Measurements from ENCODE around the gene PPP2R5D.

Gene PPP2R5D

GRCh38 chr6:42968126-42968701 is 16.2 kb upstream of the PPP2R5D start:
- Histone ChIP-seq H3K4me2 (ENCODE audit: insufficient read depth, low read length, poor library complexity, severe bottlenecking) (no peak overlapping the region), H3K4me1 (ENCODE audit: control insufficient read depth in 2 of 2, insufficient read depth in 1 of 2, low read depth in 1 of 2, low read length in 2 of 2) (peaks cover 0 to 3% of the 10 kb centered on the region in 2 donors), H3K79me1 (ENCODE audit: low read depth, low read length) (no peaks in the 10 kb centered on the region), H3K23ac (ENCODE audit: low read depth, low read length, poor library complexity) (peak overlapping the region; percentile 49), H2AK5ac (ENCODE audit: low read depth, low read length) (no peak overlapping the region), H3K9me3 (replicated peaks in 1 of 2; ENCODE audit: control insufficient read depth in 2 of 2, insufficient read depth in 1 of 2, low read depth in 1 of 2, low read length in 2 of 2) (no peaks in the 10 kb centered on the region), H4K8ac (ENCODE audit: low read depth, low read length) (peak overlapping the region; percentile 6), H4K91ac (ENCODE audit: low read depth, low read length, poor library complexity) (no peak overlapping the region), H2AFZ (ENCODE audit: low read length) (no peak overlapping the region), H3K27me3 (ENCODE audit: control insufficient read depth in 3 of 3, insufficient read depth in 3 of 3, low read depth in 1 of 3, low read length in 3 of 3) (no peaks in the 10 kb centered on the region), H3K4ac (ENCODE audit: low read length) (no peak overlapping the region), H2BK5ac (ENCODE audit: low read length) (no peak overlapping the region), H3K18ac (ENCODE audit: low read length) (no peak overlapping the region), H3K14ac (ENCODE audit: low read length) (no peak overlapping the region), H3K27ac (replicated peaks; ENCODE audit: low read length) (no peak overlapping the region), H3K9ac (ENCODE audit: low read depth, low read length, poor library complexity) (no peak overlapping the region), H3K4me3 (ENCODE audit: low read length in 2 of 2) (no peak overlapping the region), H2BK12ac (ENCODE audit: low read length) (no peak overlapping the region), H2BK120ac (ENCODE audit: low read depth, low read length) (no peak overlapping the region), H3K36me3 (replicated peaks in 1 of 2; ENCODE audit: control insufficient read depth in 2 of 2, insufficient read depth in 2 of 2, low read length in 2 of 2) (peaks cover 8 to 40% of the 10 kb centered on the region in 2 donors), H2BK15ac (ENCODE audit: low read length) (no peak overlapping the region)
- WGBS, 2 donors (ENCODE audit: extremely low coverage in 2 of 2, insufficient read length in 2 of 2, insufficient replicate concordance in 1 of 2) = no CpG with 5 or more reads among the region's 12 CpGs
- no peak for DNase-seq (ENCODE audit: low spot score)

GRCh38 chr6:42968783-42969182 is 15.6 kb upstream of the PPP2R5D start:
- H2AFZ ChIP-seq (ENCODE audit: low read length) = no peak overlapping the region
- peaks cover 2% of the 10 kb centered on the region for H3K79me1 ChIP-seq (ENCODE audit: low read depth, low read length)

GRCh38 chr6:42969431-42969830 is 14.9 kb upstream of the PPP2R5D start:
- H3K27me3 ChIP-seq (ENCODE audit: control insufficient read depth in 3 of 3, insufficient read depth in 3 of 3, low read depth in 1 of 3, low read length in 3 of 3) = no peaks in the 10 kb centered on the region
- no peak overlapping the region for H4K8ac ChIP-seq (ENCODE audit: low read depth, low read length)
- no peak overlapping the region for H2AK5ac ChIP-seq (ENCODE audit: low read depth, low read length)
- no peak for DNase-seq (ENCODE audit: low spot score)
- H2BK12ac ChIP-seq (ENCODE audit: low read length) = no peak overlapping the region
- H3K4me2 ChIP-seq (ENCODE audit: insufficient read depth, low read length, poor library complexity, severe bottlenecking) = no peak overlapping the region
- H2BK5ac ChIP-seq (ENCODE audit: low read length) = no peak overlapping the region
- H3K79me1 ChIP-seq (ENCODE audit: low read depth, low read length) = peaks cover 2% of the 10 kb centered on the region
- no peak overlapping the region for H2BK120ac ChIP-seq (ENCODE audit: low read depth, low read length)
- peaks cover 8 to 39% of the 10 kb centered on the region in 2 donors for H3K36me3 ChIP-seq (replicated peaks in 1 of 2; ENCODE audit: control insufficient read depth in 2 of 2, insufficient read depth in 2 of 2, low read length in 2 of 2)
- no peak overlapping the region for H3K23ac ChIP-seq (ENCODE audit: low read depth, low read length, poor library complexity)
- H2AFZ ChIP-seq (ENCODE audit: low read length) = no peak overlapping the region
- H3K9me3 ChIP-seq (replicated peaks in 1 of 2; ENCODE audit: control insufficient read depth in 2 of 2, insufficient read depth in 1 of 2, low read depth in 1 of 2, low read length in 2 of 2) = no peaks in the 10 kb centered on the region
- no CpG with 5 or more reads among the region's 2 CpGs for WGBS, 2 donors (ENCODE audit: extremely low coverage in 2 of 2, insufficient read length in 2 of 2, insufficient replicate concordance in 1 of 2)
- H3K4me3 ChIP-seq (ENCODE audit: low read length in 2 of 2) = no peak overlapping the region
- no peak overlapping the region for H3K27ac ChIP-seq (replicated peaks; ENCODE audit: low read length)
- H3K4me1 ChIP-seq (ENCODE audit: control insufficient read depth in 2 of 2, insufficient read depth in 1 of 2, low read depth in 1 of 2, low read length in 2 of 2) = no peaks in the 10 kb centered on the region
- no peak overlapping the region for H3K9ac ChIP-seq (ENCODE audit: low read depth, low read length, poor library complexity)
- H3K4ac ChIP-seq (ENCODE audit: low read length) = no peak overlapping the region
- no peak overlapping the region for H3K18ac ChIP-seq (ENCODE audit: low read length)
- H4K91ac ChIP-seq (ENCODE audit: low read depth, low read length, poor library complexity) = no peak overlapping the region
- H2BK15ac ChIP-seq (ENCODE audit: low read length) = no peak overlapping the region
- H3K14ac ChIP-seq (ENCODE audit: low read length) = no peak overlapping the region

More at GRCh38 chr6:42968783-42969182, 15.6 kb upstream of the PPP2R5D start:
- no peak overlapping the region for H4K8ac ChIP-seq (ENCODE audit: low read depth, low read length)
- no peaks in the 10 kb centered on the region for H3K27me3 ChIP-seq (ENCODE audit: control insufficient read depth in 3 of 3, insufficient read depth in 3 of 3, low read depth in 1 of 3, low read length in 3 of 3)
- no peak overlapping the region for H2BK120ac ChIP-seq (ENCODE audit: low read depth, low read length)
- WGBS, 2 donors (ENCODE audit: extremely low coverage in 2 of 2, insufficient read length in 2 of 2, insufficient replicate concordance in 1 of 2) = no CpG with 5 or more reads among the region's 4 CpGs
- H2AK5ac ChIP-seq (ENCODE audit: low read depth, low read length) = no peak overlapping the region
- peaks cover 8 to 42% of the 10 kb centered on the region in 2 donors for H3K36me3 ChIP-seq (replicated peaks in 1 of 2; ENCODE audit: control insufficient read depth in 2 of 2, insufficient read depth in 2 of 2, low read length in 2 of 2)
- H3K18ac ChIP-seq (ENCODE audit: low read length) = no peak overlapping the region
- no peak overlapping the region for H2BK12ac ChIP-seq (ENCODE audit: low read length)
- no peak overlapping the region for H3K4me3 ChIP-seq (ENCODE audit: low read length in 2 of 2)
- DNase-seq (ENCODE audit: low spot score) = no peak
- H3K9me3 ChIP-seq (replicated peaks in 1 of 2; ENCODE audit: control insufficient read depth in 2 of 2, insufficient read depth in 1 of 2, low read depth in 1 of 2, low read length in 2 of 2) = no peaks in the 10 kb centered on the region
- no peak overlapping the region for H4K91ac ChIP-seq (ENCODE audit: low read depth, low read length, poor library complexity)
- no peak overlapping the region for H2BK15ac ChIP-seq (ENCODE audit: low read length)
- H3K4me1 ChIP-seq (ENCODE audit: control insufficient read depth in 2 of 2, insufficient read depth in 1 of 2, low read depth in 1 of 2, low read length in 2 of 2) = peaks cover 0 to 3% of the 10 kb centered on the region in 2 donors
- no peak overlapping the region for H3K9ac ChIP-seq (ENCODE audit: low read depth, low read length, poor library complexity)
- H2BK5ac ChIP-seq (ENCODE audit: low read length) = no peak overlapping the region
- H3K27ac ChIP-seq (replicated peaks; ENCODE audit: low read length) = no peak overlapping the region
- no peak overlapping the region for H3K4ac ChIP-seq (ENCODE audit: low read length)
- H3K14ac ChIP-seq (ENCODE audit: low read length) = no peak overlapping the region
- H3K4me2 ChIP-seq (ENCODE audit: insufficient read depth, low read length, poor library complexity, severe bottlenecking) = no peak overlapping the region
- H3K23ac ChIP-seq (ENCODE audit: low read depth, low read length, poor library complexity) = no peak overlapping the region

- Histone ChIP-seq H3K27ac (replicated peaks; ENCODE audit: low read length) (no peak overlapping the region), H2BK120ac (ENCODE audit: low read depth, low read length) (no peak overlapping the region), H2BK5ac (ENCODE audit: low read length) (no peak overlapping the region), H3K27me3 (ENCODE audit: control insufficient read depth in 3 of 3, insufficient read depth in 3 of 3, low read depth in 1 of 3, low read length in 3 of 3) (no peaks in the 10 kb centered on the region), H3K9ac (ENCODE audit: low read depth, low read length, poor library complexity) (no peak overlapping the region), H2BK12ac (ENCODE audit: low read length) (no peak overlapping the region), H3K4me2 (ENCODE audit: insufficient read depth, low read length, poor library complexity, severe bottlenecking) (no peak overlapping the region), H3K4me1 (ENCODE audit: control insufficient read depth in 2 of 2, insufficient read depth in 1 of 2, low read depth in 1 of 2, low read length in 2 of 2) (no peaks in the 10 kb centered on the region), H3K4me3 (ENCODE audit: low read length in 2 of 2) (no peak overlapping the region), H3K18ac (ENCODE audit: low read length) (no peak overlapping the region), H3K9me3 (replicated peaks in 1 of 2; ENCODE audit: control insufficient read depth in 2 of 2, insufficient read depth in 1 of 2, low read depth in 1 of 2, low read length in 2 of 2) (peaks cover 0 to 1% of the 10 kb centered on the region in 2 donors), H3K14ac (ENCODE audit: low read length) (no peak overlapping the region), H3K79me1 (ENCODE audit: low read depth, low read length) (peaks cover 2% of the 10 kb centered on the region), H4K91ac (ENCODE audit: low read depth, low read length, poor library complexity) (no peak overlapping the region), H3K36me3 (replicated peaks in 1 of 2; ENCODE audit: control insufficient read depth in 2 of 2, insufficient read depth in 2 of 2, low read length in 2 of 2) (peaks cover 8 to 34% of the 10 kb centered on the region in 2 donors), H2AK5ac (ENCODE audit: low read depth, low read length) (no peak overlapping the region), H3K23ac (ENCODE audit: low read depth, low read length, poor library complexity) (no peak overlapping the region), H4K8ac (ENCODE audit: low read depth, low read length) (no peak overlapping the region), H3K4ac (ENCODE audit: low read length) (no peak overlapping the region), H2AFZ (ENCODE audit: low read length) (no peak overlapping the region), H2BK15ac (ENCODE audit: low read length) (no peak overlapping the region)
- WGBS, 2 donors (ENCODE audit: extremely low coverage in 2 of 2, insufficient read length in 2 of 2, insufficient replicate concordance in 1 of 2) = no CpG with 5 or more reads among the region's 4 CpGs
- no peak for DNase-seq (ENCODE audit: low spot score)
Observed at GRCh38 chr6:42969934-42970333, 14.4 kb upstream of the PPP2R5D start.

Data from neuronal stem cell (in vitro differentiated cells).